Measurements from ENCODE around the gene TBX1.

- TF ChIP-seq, protein P1, sequence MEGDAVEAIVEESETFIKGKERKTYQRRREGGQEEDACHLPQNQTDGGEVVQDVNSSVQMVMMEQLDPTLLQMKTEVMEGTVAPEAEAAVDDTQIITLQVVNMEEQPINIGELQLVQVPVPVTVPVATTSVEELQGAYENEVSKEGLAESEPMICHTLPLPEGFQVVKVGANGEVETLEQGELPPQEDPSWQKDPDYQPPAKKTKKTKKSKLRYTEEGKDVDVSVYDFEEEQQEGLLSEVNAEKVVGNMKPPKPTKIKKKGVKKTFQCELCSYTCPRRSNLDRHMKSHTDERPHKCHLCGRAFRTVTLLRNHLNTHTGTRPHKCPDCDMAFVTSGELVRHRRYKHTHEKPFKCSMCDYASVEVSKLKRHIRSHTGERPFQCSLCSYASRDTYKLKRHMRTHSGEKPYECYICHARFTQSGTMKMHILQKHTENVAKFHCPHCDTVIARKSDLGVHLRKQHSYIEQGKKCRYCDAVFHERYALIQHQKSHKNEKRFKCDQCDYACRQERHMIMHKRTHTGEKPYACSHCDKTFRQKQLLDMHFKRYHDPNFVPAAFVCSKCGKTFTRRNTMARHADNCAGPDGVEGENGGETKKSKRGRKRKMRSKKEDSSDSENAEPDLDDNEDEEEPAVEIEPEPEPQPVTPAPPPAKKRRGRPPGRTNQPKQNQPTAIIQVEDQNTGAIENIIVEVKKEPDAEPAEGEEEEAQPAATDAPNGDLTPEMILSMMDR (IDR thresholded peaks at IDR 0.05): no peak
- no peak for TF ChIP-seq POLR2A (IDR thresholded peaks at IDR 0.05)
- no peak for TF ChIP-seq POLR2AphosphoS5 (IDR thresholded peaks at IDR 0.05)
These were observed 17.5 kb upstream of the TBX1 start for GRCh38 chr22:19743081-19743480.
